Measurements from ENCODE around the gene RAB44. TPM values are rescaled to one million over a fixed set of nuclear protein-coding genes. Genes with fewer than 3 reads are reported as not detected.

Gene RAB44
- total RNA-seq, 5 donors from 2014 or later (not counting 1 experiment from before 2014, with no cell fraction given) = 0.06 to 0.35 (median 0.09) TPM; not detected in 1

DNA sequence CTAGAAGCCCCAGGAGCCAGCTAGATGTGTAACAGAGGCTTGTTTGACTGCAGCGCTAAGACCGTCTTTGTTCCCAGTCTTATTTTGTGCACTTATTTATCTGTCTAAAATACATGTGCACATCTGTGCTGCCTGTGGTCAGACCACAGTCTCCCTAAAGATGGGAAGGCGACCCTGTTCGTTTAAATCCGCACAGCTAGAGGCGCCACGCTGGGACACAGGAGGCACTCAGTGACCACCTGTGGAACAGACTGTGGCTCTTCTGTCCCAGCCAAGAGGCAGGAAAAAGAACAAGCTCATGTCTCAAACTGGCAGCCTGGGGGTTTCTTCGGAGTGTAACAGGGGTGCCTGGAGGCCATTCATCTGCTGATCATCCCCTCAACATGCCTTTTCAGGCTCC, 74.8 kb downstream of the RAB44 start:
- no peaks in the 10 kb centered on the region for H3K36me3 Mint-ChIP-seq

DNA sequence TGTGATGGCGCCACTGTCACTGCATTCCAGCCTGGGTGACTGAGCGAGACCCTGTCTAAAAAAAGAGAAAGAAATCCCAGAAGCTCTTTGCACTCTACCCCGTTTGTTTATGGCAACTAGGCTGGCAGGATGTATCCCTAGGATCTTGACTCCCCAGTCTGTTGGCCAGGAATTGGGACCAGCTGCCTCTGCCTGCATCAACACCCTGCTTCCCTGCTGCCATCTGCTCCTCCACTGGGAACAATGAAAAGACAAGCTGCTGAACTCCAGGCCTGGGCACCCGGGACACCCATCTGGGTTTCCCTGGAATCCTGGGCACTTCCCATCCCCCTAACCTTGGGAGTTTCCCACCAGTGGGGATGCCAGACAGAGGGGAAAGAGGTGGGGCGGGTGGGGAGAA, 76.7 kb downstream of the RAB44 start:
- 95% methylated on average over 3 of the region's 5 CpGs for WGBS (ENCODE audit: insufficient coverage)
- no peak overlapping the region for H3K4me3 ChIP-seq (ENCODE audit: control insufficient read depth in 1 of 2, extremely low read depth in 1 of 2, low read length in 1 of 2)
- no peak for ATAC-seq (replicated peaks in 1 of 4)
- no peaks in the 10 kb centered on the region for H3K36me3 ChIP-seq (ENCODE audit: control insufficient read depth in 2 of 2, extremely low read depth in 1 of 2, insufficient read depth in 1 of 2, low read length in 1 of 2)
- Mint-ChIP-seq H3K9me3 (no peaks in the 10 kb centered on the region), H3K27me3 (no peaks in the 10 kb centered on the region), H3K4me1 (peaks cover 26 to 30% (median 29%) of the 10 kb centered on the region in 3 donors), H3K27ac (no peak overlapping the region), H3K36me3 (no peaks in the 10 kb centered on the region), H3K4me3 (no peak overlapping the region)
- H3K27ac ChIP-seq (ENCODE audit: low read length) = no peak overlapping the region
- ChIA-PET POLR2A (no interaction called here), CTCF (no interaction called here)
- H3K27me3 ChIP-seq (replicated peaks in 1 of 2; ENCODE audit: control insufficient read depth in 2 of 2, extremely low read depth in 1 of 2, insufficient read depth in 2 of 2, low read length in 1 of 2) = peaks cover 0 to 7% of the 10 kb centered on the region in 2 experiments
- H3K9me3 ChIP-seq = no peaks in the 10 kb centered on the region
- no peak for DNase-seq
- peaks cover 11 to 29% of the 10 kb centered on the region in 2 experiments for H3K4me1 ChIP-seq (ENCODE audit: control insufficient read depth in 1 of 2, extremely low read depth in 1 of 2, insufficient read depth in 2 of 2, low read length in 2 of 2)

More for the DNA sequence above, 74.8 kb downstream of the RAB44 start:
- WGBS (ENCODE audit: insufficient coverage) = 86% methylated on average over 5 of the region's 8 CpGs
- Histone ChIP-seq H3K27ac (ENCODE audit: low read length) (no peak overlapping the region), H3K36me3 (ENCODE audit: control insufficient read depth in 2 of 2, extremely low read depth in 1 of 2, insufficient read depth in 1 of 2, low read length in 1 of 2) (no peaks in the 10 kb centered on the region), H3K4me3 (ENCODE audit: control insufficient read depth in 1 of 2, extremely low read depth in 1 of 2, low read length in 1 of 2) (no peak overlapping the region), H3K27me3 (replicated peaks in 1 of 2; ENCODE audit: control insufficient read depth in 2 of 2, extremely low read depth in 1 of 2, insufficient read depth in 2 of 2, low read length in 1 of 2) (peaks cover 0 to 6% of the 10 kb centered on the region in 2 experiments), H3K9me3 (no peaks in the 10 kb centered on the region), H3K4me1 (ENCODE audit: control insufficient read depth in 1 of 2, extremely low read depth in 1 of 2, insufficient read depth in 2 of 2, low read length in 2 of 2) (peaks cover 18 to 44% of the 10 kb centered on the region in 2 experiments)
- ATAC-seq (replicated peaks in 1 of 4) (no peak), DNase-seq (no peak)
- Mint-ChIP-seq H3K4me1 (peaks cover 39 to 45% (median 45%) of the 10 kb centered on the region in 3 donors), H3K4me3 (no peak overlapping the region), H3K27ac (peak overlapping the region; percentile 65 to 93), H3K9me3 (no peaks in the 10 kb centered on the region), H3K27me3 (no peaks in the 10 kb centered on the region)
- POLR2A ChIA-PET = interaction anchor here in 1 of 2 donors (0.6 kb wide), 1 partner anchor 817 kb away, joined by 3 read pairs; no protein-coding TSS in a partner anchor
- CTCF ChIA-PET = interaction anchor here in 1 of 2 donors (0.6 kb wide), 1 partner anchor 19 kb away, joined by 7 read pairs; no protein-coding TSS in a partner anchor

DNA sequence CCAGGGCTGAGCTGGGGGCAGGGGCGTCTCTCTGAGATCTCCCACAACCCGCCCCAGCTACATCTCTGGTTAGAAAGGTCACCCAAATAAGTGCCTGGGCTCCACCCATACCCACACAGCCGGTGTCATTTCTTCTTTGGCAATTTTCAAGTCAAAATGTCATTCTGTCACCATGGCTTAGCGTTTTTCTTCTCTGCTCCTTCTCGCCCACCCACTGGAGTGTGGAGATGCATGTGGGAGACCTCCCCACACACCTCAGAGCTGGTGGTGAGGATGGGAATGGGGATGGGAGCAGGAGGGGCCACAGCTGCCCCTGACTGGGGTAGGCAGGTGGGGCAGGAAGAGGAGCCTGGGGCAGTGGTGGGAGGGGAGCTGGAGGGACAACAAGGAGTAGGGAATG, 78.5 kb downstream of the RAB44 start:
- H3K4me1 Mint-ChIP-seq = peaks cover 8 to 16% (median 12%) of the 10 kb centered on the region in 3 donors
- Histone ChIP-seq H3K27ac (ENCODE audit: low read length) (no peak overlapping the region), H3K27me3 (replicated peaks in 1 of 2; ENCODE audit: control insufficient read depth in 2 of 2, extremely low read depth in 1 of 2, insufficient read depth in 2 of 2, low read length in 1 of 2) (peaks cover 0 to 11% of the 10 kb centered on the region in 2 experiments), H3K4me3 (ENCODE audit: control insufficient read depth in 1 of 2, extremely low read depth in 1 of 2, low read length in 1 of 2) (no peak overlapping the region), H3K4me1 (ENCODE audit: control insufficient read depth in 1 of 2, extremely low read depth in 1 of 2, insufficient read depth in 2 of 2, low read length in 2 of 2) (peaks cover 0 to 15% of the 10 kb centered on the region in 2 experiments), H3K36me3 (ENCODE audit: control insufficient read depth in 2 of 2, extremely low read depth in 1 of 2, insufficient read depth in 1 of 2, low read length in 1 of 2) (no peaks in the 10 kb centered on the region), H3K9me3 (no peaks in the 10 kb centered on the region)
- no peaks in the 10 kb centered on the region for H3K27me3 Mint-ChIP-seq
- no peak for ATAC-seq (replicated peaks in 1 of 4)
- WGBS (ENCODE audit: insufficient coverage) = 80% methylated on average over 1 of the region's 5 CpGs
- no peak for DNase-seq
- H3K36me3 Mint-ChIP-seq = no peaks in the 10 kb centered on the region
- POLR2A ChIA-PET = no interaction called here
- CTCF ChIA-PET = interaction anchor here in 1 of 2 donors (1.1 kb wide), 1 partner anchor 10 kb away, joined by 3 read pairs; no protein-coding TSS in a partner anchor
- H3K4me3 Mint-ChIP-seq = no peak overlapping the region
- H3K9me3 Mint-ChIP-seq = no peaks in the 10 kb centered on the region
- H3K27ac Mint-ChIP-seq = no peak overlapping the region

DNA sequence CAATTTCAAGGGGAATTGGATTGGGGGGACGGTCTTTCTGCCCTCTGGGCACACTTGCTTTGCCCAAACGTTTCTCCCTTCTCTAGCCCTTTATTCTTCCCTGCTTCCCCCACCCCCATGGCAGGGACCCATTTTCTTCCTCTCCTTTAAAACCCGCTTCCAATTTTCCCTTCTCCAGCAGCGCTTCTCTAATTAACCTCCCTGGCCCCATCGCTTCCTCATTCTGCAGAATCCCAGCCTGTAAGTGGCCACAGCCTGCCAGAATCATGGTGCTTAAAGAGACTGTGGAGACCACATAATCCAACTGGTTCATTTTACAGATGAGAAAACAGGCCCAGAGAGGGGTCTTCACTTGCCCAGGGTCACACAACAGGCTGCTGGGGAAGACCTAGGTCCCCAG, 80.2 kb downstream of the RAB44 start:
- Histone ChIP-seq H3K4me3 (ENCODE audit: control insufficient read depth in 1 of 2, extremely low read depth in 1 of 2, low read length in 1 of 2) (no peak overlapping the region), H3K9me3 (no peaks in the 10 kb centered on the region), H3K27ac (ENCODE audit: low read length) (no peak overlapping the region), H3K36me3 (ENCODE audit: control insufficient read depth in 2 of 2, extremely low read depth in 1 of 2, insufficient read depth in 1 of 2, low read length in 1 of 2) (no peaks in the 10 kb centered on the region), H3K4me1 (ENCODE audit: control insufficient read depth in 1 of 2, extremely low read depth in 1 of 2, insufficient read depth in 2 of 2, low read length in 2 of 2) (peaks cover 0 to 8% of the 10 kb centered on the region in 2 experiments), H3K27me3 (replicated peaks in 1 of 2; ENCODE audit: control insufficient read depth in 2 of 2, extremely low read depth in 1 of 2, insufficient read depth in 2 of 2, low read length in 1 of 2) (peaks cover 0 to 11% of the 10 kb centered on the region in 2 experiments)
- Mint-ChIP-seq H3K27ac (no peak overlapping the region), H3K4me3 (no peak overlapping the region), H3K4me1 (peaks cover 0 to 9% (median 4%) of the 10 kb centered on the region in 3 donors), H3K9me3 (no peaks in the 10 kb centered on the region), H3K27me3 (no peaks in the 10 kb centered on the region), H3K36me3 (no peaks in the 10 kb centered on the region)
- ATAC-seq (replicated peaks in 1 of 4) (no peak), DNase-seq (no peak)
- 82% methylated on average over 3 of the region's 5 CpGs for WGBS (ENCODE audit: insufficient coverage)
- ChIA-PET CTCF (no interaction called here), POLR2A (no interaction called here)

DNA sequence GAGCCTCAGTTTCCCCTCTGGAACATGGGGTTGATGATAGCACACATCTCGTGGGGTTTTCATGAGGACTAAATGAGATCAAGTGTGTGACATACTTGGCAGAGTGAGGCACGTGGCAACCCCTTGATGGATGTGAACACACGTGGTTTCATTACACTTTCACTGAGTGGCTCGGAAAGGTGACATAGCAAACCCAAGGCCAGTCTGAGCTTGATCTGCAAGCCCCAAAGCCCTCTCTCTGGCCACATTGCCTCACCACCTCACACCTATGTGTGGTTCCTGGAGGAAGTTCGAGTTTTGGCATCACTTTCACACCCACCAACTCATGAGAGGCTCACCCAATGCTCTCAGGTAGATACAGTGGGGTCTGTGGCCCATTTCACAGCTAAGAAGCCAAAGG, 81.6 kb downstream of the RAB44 start:
- DNase-seq = no peak
- ChIA-PET POLR2A (no interaction called here), CTCF (interaction anchor here in 1 of 2 donors (1.1 kb wide), 1 partner anchor 24 kb away, joined by 4 read pairs; no protein-coding TSS in a partner anchor)
- peaks cover 0 to 8% of the 10 kb centered on the region in 2 experiments for H3K4me1 ChIP-seq (ENCODE audit: control insufficient read depth in 1 of 2, extremely low read depth in 1 of 2, insufficient read depth in 2 of 2, low read length in 2 of 2)
- Mint-ChIP-seq H3K4me1 (peaks cover 0 to 10% (median 6%) of the 10 kb centered on the region in 3 donors), H3K27me3 (no peaks in the 10 kb centered on the region), H3K27ac (no peak overlapping the region), H3K9me3 (no peaks in the 10 kb centered on the region), H3K36me3 (no peaks in the 10 kb centered on the region), H3K4me3 (no peak overlapping the region)
- no peaks in the 10 kb centered on the region for H3K9me3 ChIP-seq
- ATAC-seq (replicated peaks in 1 of 4) = no peak
- H3K4me3 ChIP-seq (ENCODE audit: control insufficient read depth in 1 of 2, extremely low read depth in 1 of 2, low read length in 1 of 2) = no peak overlapping the region
- peaks cover 0 to 11% of the 10 kb centered on the region in 2 experiments for H3K27me3 ChIP-seq (replicated peaks in 1 of 2; ENCODE audit: control insufficient read depth in 2 of 2, extremely low read depth in 1 of 2, insufficient read depth in 2 of 2, low read length in 1 of 2)
- no peak overlapping the region for H3K27ac ChIP-seq (ENCODE audit: low read length)
- H3K36me3 ChIP-seq (ENCODE audit: control insufficient read depth in 2 of 2, extremely low read depth in 1 of 2, insufficient read depth in 1 of 2, low read length in 1 of 2) = no peaks in the 10 kb centered on the region
- WGBS (ENCODE audit: insufficient coverage) = no CpG with 5 or more reads among the region's 5 CpGs

DNA sequence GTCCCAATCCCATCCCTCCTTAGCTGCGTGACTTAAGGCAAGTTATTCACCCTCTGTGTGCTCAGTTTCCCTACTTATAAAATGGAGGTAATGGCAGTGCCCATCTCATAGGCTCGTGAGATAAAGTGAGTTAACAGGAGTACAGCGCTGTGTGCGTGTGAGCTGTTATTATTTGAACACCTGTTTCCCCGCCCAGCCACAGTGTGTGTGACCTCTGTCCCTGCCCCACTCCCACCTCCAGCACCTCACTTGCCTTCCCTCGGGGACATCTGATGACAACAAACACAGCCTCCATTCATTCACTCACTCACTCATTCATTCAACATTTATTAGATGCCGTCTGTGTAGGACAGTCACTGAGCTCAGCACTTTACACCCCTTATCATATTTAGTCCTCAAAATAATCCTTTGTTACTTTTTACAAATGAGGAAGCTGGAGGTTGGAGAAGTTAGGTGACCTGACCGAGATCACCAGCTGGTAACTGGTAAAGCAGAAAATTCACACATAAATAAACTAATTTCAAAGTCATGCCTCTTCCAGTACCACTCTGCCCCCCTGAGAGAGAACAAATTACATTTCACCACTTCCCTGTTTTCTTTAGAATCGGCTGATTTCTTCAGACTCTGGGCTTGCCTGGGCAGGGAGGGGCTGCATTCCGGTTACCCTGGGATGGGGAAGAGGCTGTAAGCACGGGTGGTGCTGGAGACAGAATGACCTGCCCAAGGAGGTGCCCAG, 83.0 kb downstream of the RAB44 start:
- H3K9me3 Mint-ChIP-seq = no peaks in the 10 kb centered on the region
- ChIA-PET POLR2A (interaction anchor here in 1 of 2 donors (1.1 kb wide), 1 partner anchor 168 kb away, joined by 3 read pairs; no protein-coding TSS in a partner anchor), CTCF (interaction anchor here in 1 of 2 donors (0.7 kb wide), 1 partner anchor 79 kb away, joined by 7 read pairs; no protein-coding TSS in a partner anchor)
- no peaks in the 10 kb centered on the region for H3K36me3 Mint-ChIP-seq
- no peak overlapping the region for H3K4me3 Mint-ChIP-seq
- H3K27ac Mint-ChIP-seq = no peak overlapping the region
- no peaks in the 10 kb centered on the region for H3K27me3 Mint-ChIP-seq
- WGBS (ENCODE audit: insufficient coverage) = 64% methylated on average over 7 of the region's 11 CpGs
- DNase-seq = peak in 1 of 35 experiments; percentile 14
- Histone ChIP-seq H3K4me1 (ENCODE audit: control insufficient read depth in 1 of 2, extremely low read depth in 1 of 2, insufficient read depth in 2 of 2, low read length in 2 of 2) (peaks cover 0 to 8% of the 10 kb centered on the region in 2 experiments), H3K9me3 (no peaks in the 10 kb centered on the region), H3K36me3 (ENCODE audit: control insufficient read depth in 2 of 2, extremely low read depth in 1 of 2, insufficient read depth in 1 of 2, low read length in 1 of 2) (no peaks in the 10 kb centered on the region), H3K4me3 (ENCODE audit: control insufficient read depth in 1 of 2, extremely low read depth in 1 of 2, low read length in 1 of 2) (no peak overlapping the region), H3K27me3 (replicated peaks in 1 of 2; ENCODE audit: control insufficient read depth in 2 of 2, extremely low read depth in 1 of 2, insufficient read depth in 2 of 2, low read length in 1 of 2) (peaks cover 0 to 11% of the 10 kb centered on the region in 2 experiments), H3K27ac (ENCODE audit: low read length) (no peak overlapping the region)
- H3K4me1 Mint-ChIP-seq = peaks cover 0 to 10% (median 6%) of the 10 kb centered on the region in 3 donors
- no peak for ATAC-seq (replicated peaks in 1 of 4)
